OCI-LY7 (cell line): ENCODE data around the gene SLC18A2. TPM values are rescaled to one million over a fixed set of nuclear protein-coding genes. Genes with fewer than 3 reads are reported as not detected.

Experiments
- BruUV-seq: library from RNA; stranded (reverse); fragments of 400-500 nt; replicated peaks from 2 replicates; lab custom pipeline; 2021; lab: Mats Ljungman, UMichigan
- CTCF ChIA-PET: fragments of 300-600 bp; sonication (Branson Sonifier 250); formaldehyde crosslinking; loops from one replicate; lab custom pipeline; 2022; ENCODE audit warnings: antibody characterized with exemption; ENCODE audit not compliant: unreplicated experiment; lab: Charles Lee
- POLR2A ChIA-PET: fragments of 300-600 bp; sonication (Branson Sonifier 250); formaldehyde crosslinking; loops from one replicate; lab custom pipeline; 2022; ENCODE audit warnings: antibody characterized with exemption; lab: Charles Lee
- DNase-seq: peaks from one replicate; pipeline ENCODE4 v3.0.0-alpha.2; 2015; ENCODE audit warnings: low spot score
- H2AFZ ChIP-seq: fragments of 200-600 bp; sonication (generic), shearing (Covaris generic); 2 replicates; pipeline ENCODE4 v1.6.1; 2014; ENCODE audit warnings: mild to moderate bottlenecking, antibody characterized with exemption, low read length, moderate library complexity
- H3K27ac ChIP-seq: fragments of 200-600 bp; sonication (generic); 2 replicates; pipeline ENCODE4 v1.5.1; 2014; ENCODE audit warnings: mixed run types, low read depth, mild to moderate bottlenecking, moderate library complexity, low read length, inconsistent platforms; ENCODE audit not compliant: poor library complexity, severe bottlenecking
- H3K36me3 ChIP-seq: fragments of 200-600 bp; sonication (generic); 2 replicates; pipeline ENCODE4 v1.6.1; 2014; ENCODE audit warnings: mild to moderate bottlenecking, antibody characterized with exemption, low read length, moderate library complexity, mixed read lengths; ENCODE audit not compliant: insufficient read depth
- H3K4me1 ChIP-seq: fragments of 200-600 bp; sonication (generic); 2 replicates; pipeline ENCODE4 v1.5.1; 2014; ENCODE audit warnings: mild to moderate bottlenecking, low read length; ENCODE audit not compliant: insufficient read depth, poor library complexity, severe bottlenecking
- H3K4me2 ChIP-seq: fragments of 200-600 bp; sonication (generic); 2 replicates; pipeline ENCODE4 v1.6.1; 2014; ENCODE audit warnings: mild to moderate bottlenecking, low read length
- H3K4me3 ChIP-seq: fragments of 200-600 bp; sonication (generic); 2 replicates; pipeline ENCODE4 v1.5.1; 2014; ENCODE audit warnings: mild to moderate bottlenecking, low read depth, low read length; ENCODE audit not compliant: poor library complexity, severe bottlenecking
- H3K79me2 ChIP-seq: fragments of 200-600 bp; sonication (generic); 2 replicates; pipeline ENCODE4 v1.6.1; 2016; ENCODE audit warnings: low read depth, mild to moderate bottlenecking, low read length, moderate library complexity, mixed read lengths; ENCODE audit not compliant: insufficient read depth
- H3K9me2 ChIP-seq: fragments of 200-600 bp; sonication (generic); 2 replicates; pipeline ENCODE4 v1.6.1; 2016; ENCODE audit warnings: mild to moderate bottlenecking, low read length, mixed read lengths; ENCODE audit not compliant: insufficient read depth
- H3K9me3 ChIP-seq: fragments of 200-600 bp; sonication (generic); 2 replicates; pipeline ENCODE4 v1.6.1; 2014; ENCODE audit warnings: mild to moderate bottlenecking, mixed run types, low read length, mixed read lengths
- H4K20me1 ChIP-seq: fragments of 200-600 bp; sonication (generic); 2 replicates; pipeline ENCODE4 v1.6.1; 2014; ENCODE audit warnings: mild to moderate bottlenecking, antibody characterized with exemption, low read length, moderate library complexity, mixed read lengths; ENCODE audit not compliant: insufficient read depth
- CTCF ChIP-seq: fragments of 200-600 bp; sonication (generic); conservative IDR thresholded peaks from 2 replicates; pipeline ENCODE4 v1.5.1; 2014; ENCODE audit warnings: mild to moderate bottlenecking, antibody characterized with exemption, low read length, moderate library complexity, mixed read lengths
- EZH2phosphoT487 ChIP-seq: fragments of 200-600 bp; sonication (generic); IDR thresholded peaks from 2 replicates; pipeline ENCODE4 v1.6.1; 2018; ENCODE audit warnings: low read depth, borderline replicate concordance, mild to moderate bottlenecking, mixed run types, antibody characterized with exemption, low read length, moderate library complexity, mixed read lengths
- intact Hi-C: fragments of 100-400 bp; cut with micrococcal nuclease; formaldehyde crosslinking; loops from one replicate; pipeline ENCODE4 v1.10.0; 2022; ENCODE audit not compliant: unreplicated experiment
- total RNA-seq, 2 experiments: library from RNA; depleted of rRNA in 1 of 2; stranded (reverse); fragments of >200 nt in 1 of 2; shearing (Covaris generic) in 1 of 2; gene quantifications; 2 replicates each; pipeline ENCODE4 v1.2.3, GENCODE V29; 2014 to 2022

Gene SLC18A2
- total RNA-seq, 2 experiments from 2014 or later, result not detected

GRCh38 chr10:117255835-117256460 lies 15.0 kb downstream of the SLC18A2 start:
- Histone ChIP-seq H2AFZ (no peak overlapping the region), H3K4me2 (no peak overlapping the region), H4K20me1 (no peaks in the 10 kb centered on the region), H3K27ac (no peak overlapping the region), H3K4me1 (no peaks in the 10 kb centered on the region), H3K79me2 (no peaks in the 10 kb centered on the region), H3K9me2 (no peaks in the 10 kb centered on the region), H3K4me3 (no peak overlapping the region), H3K9me3 (no peaks in the 10 kb centered on the region), H3K36me3 (no peaks in the 10 kb centered on the region)
- POLR2A ChIA-PET, result no interaction called here
- BruUV-seq, result no TSS peak
- TF ChIP-seq CTCF, result no peak
- no peak for TF ChIP-seq EZH2phosphoT487
- DNase-seq, result no peak
- intact Hi-C loops, result loop anchor here (1.0 kb wide), 1 partner anchor 19 kb away; no protein-coding TSS in a partner anchor
- CTCF ChIA-PET, result no interaction called here

- Histone ChIP-seq H4K20me1 (no peaks in the 10 kb centered on the region), H3K4me2 (no peak overlapping the region), H3K4me3 (no peak overlapping the region), H3K36me3 (no peaks in the 10 kb centered on the region), H3K9me2 (no peaks in the 10 kb centered on the region), H3K79me2 (no peaks in the 10 kb centered on the region), H3K27ac (no peak overlapping the region), H3K4me1 (no peaks in the 10 kb centered on the region), H2AFZ (no peak overlapping the region), H3K9me3 (no peaks in the 10 kb centered on the region)
- no TSS peak for BruUV-seq
- ChIA-PET CTCF (no interaction called here), POLR2A (no interaction called here)
- intact Hi-C loops, result loop anchor here (1.0 kb wide), 1 partner anchor 18 kb away; no protein-coding TSS in a partner anchor
- TF ChIP-seq CTCF, result no peak
- TF ChIP-seq EZH2phosphoT487, result no peak
- DNase-seq, result no peak
Observed at GRCh38 chr10:117256910-117257309, 16.0 kb downstream of the SLC18A2 start.

DNA sequence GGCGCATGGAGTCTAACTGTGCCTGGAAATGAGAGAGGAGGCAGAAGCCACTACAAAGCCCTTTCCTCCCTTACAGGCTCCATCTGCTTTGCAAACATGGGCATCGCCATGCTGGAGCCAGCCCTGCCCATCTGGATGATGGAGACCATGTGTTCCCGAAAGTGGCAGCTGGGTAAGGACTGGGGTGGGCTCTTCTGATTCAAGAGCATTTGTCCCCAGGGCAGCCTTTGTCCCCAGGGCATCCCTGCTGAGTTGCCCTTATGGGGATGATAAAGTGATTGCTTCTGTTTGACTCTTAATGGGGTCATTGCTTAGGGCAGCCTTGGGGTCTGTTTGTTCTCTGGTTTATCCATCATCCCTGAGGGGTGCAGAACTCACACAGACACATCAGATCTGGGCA lies 16.8 kb downstream of the SLC18A2 start:
- BruUV-seq, result no TSS peak
- Histone ChIP-seq H3K79me2 (no peaks in the 10 kb centered on the region), H3K4me1 (no peaks in the 10 kb centered on the region), H4K20me1 (no peaks in the 10 kb centered on the region), H3K9me3 (no peaks in the 10 kb centered on the region), H3K4me2 (no peak overlapping the region), H3K27ac (no peak overlapping the region), H2AFZ (no peak overlapping the region), H3K4me3 (no peak overlapping the region), H3K36me3 (no peaks in the 10 kb centered on the region), H3K9me2 (no peaks in the 10 kb centered on the region)
- TF ChIP-seq CTCF (no peak), EZH2phosphoT487 (no peak)
- CTCF ChIA-PET, result no interaction called here
- POLR2A ChIA-PET, result no interaction called here
- intact Hi-C loops, result no loop called here
- DNase-seq, result no peak
